ENCODE data around the gene ATRN. TPM values are rescaled to one million over a fixed set of nuclear protein-coding genes. Genes with fewer than 3 reads are reported as not detected.
"Not testable (repeated sequence)": the region's sequence is repeated elsewhere in the genome, so short reads cannot be mapped to it uniquely, and the experiment has no call there.

The ATRN gene
- total and polyA plus RNA-seq, 4 experiments from 2014 or later, result 4.0 to 12.5 (median 10.1) TPM

- DNase-seq; POLR2A ChIA-PET (ENCODE audit: partially characterized antibody); H3K9me3 ChIP-seq (ENCODE audit: control insufficient read depth in 1 of 2, low read length in 2 of 2); H3K9me3 Mint-ChIP-seq; H3K4me3 ChIP-seq (ENCODE audit: low read length in 2 of 2); CTCF ChIA-PET (ENCODE audit: partially characterized antibody); H3K27me3 ChIP-seq (ENCODE audit: insufficient read depth, low read length); H3K36me3 Mint-ChIP-seq; H3K27ac Mint-ChIP-seq; H3K36me3 ChIP-seq (ENCODE audit: insufficient read depth, low read length); intact Hi-C loops (cut with micrococcal nuclease); H3K4me3 Mint-ChIP-seq; H3K27ac ChIP-seq (ENCODE audit: low read depth, low read length); H3K27me3 Mint-ChIP-seq: not testable (repeated sequence)
- H3K4me1 Mint-ChIP-seq, result peaks cover 24 to 30% (median 28%) of the 10 kb centered on the region in 4 donors
- peaks cover 16% of the 10 kb centered on the region for H3K4me1 ChIP-seq (ENCODE audit: insufficient read depth, low read length)
Measured at GRCh38 chr20:3477003-3477860, 6.4 kb downstream of the ATRN start.

- Histone ChIP-seq H3K36me3 (ENCODE audit: insufficient read depth, low read length) (no peaks in the 10 kb centered on the region), H3K4me1 (ENCODE audit: insufficient read depth, low read length) (peaks cover 8% of the 10 kb centered on the region), H3K4me3 (ENCODE audit: low read length in 2 of 2) (no peak overlapping the region), H3K9me3 (ENCODE audit: control insufficient read depth in 1 of 2, low read length in 2 of 2) (no peaks in the 10 kb centered on the region), H3K27ac (ENCODE audit: low read depth, low read length) (no peak overlapping the region), H3K27me3 (ENCODE audit: insufficient read depth, low read length) (no peaks in the 10 kb centered on the region)
- intact Hi-C loops (cut with micrococcal nuclease), result no loop called here
- ChIA-PET CTCF (ENCODE audit: partially characterized antibody) (no interaction called here), POLR2A (ENCODE audit: partially characterized antibody) (no interaction called here)
- H3K4me3 Mint-ChIP-seq, result no peak overlapping the region
- H3K4me1 Mint-ChIP-seq, result peaks cover 16 to 25% (median 21%) of the 10 kb centered on the region in 4 donors
- no peaks in the 10 kb centered on the region for H3K36me3 Mint-ChIP-seq
- no peaks in the 10 kb centered on the region for H3K27me3 Mint-ChIP-seq
- DNase-seq, result no peak
- no peaks in the 10 kb centered on the region for H3K9me3 Mint-ChIP-seq
- H3K27ac Mint-ChIP-seq, result no peak overlapping the region
Measured at GRCh38 chr20:3477861-3478544, 7.2 kb downstream of the ATRN start.

GRCh38 chr20:3479025-3479424 is 8.2 kb downstream of the ATRN start:
- Histone ChIP-seq H3K27ac (ENCODE audit: low read depth, low read length) (no peak overlapping the region), H3K36me3 (ENCODE audit: insufficient read depth, low read length) (no peaks in the 10 kb centered on the region), H3K9me3 (ENCODE audit: control insufficient read depth in 1 of 2, low read length in 2 of 2) (no peaks in the 10 kb centered on the region), H3K4me1 (ENCODE audit: insufficient read depth, low read length) (no peaks in the 10 kb centered on the region), H3K27me3 (ENCODE audit: insufficient read depth, low read length) (no peaks in the 10 kb centered on the region), H3K4me3 (ENCODE audit: low read length in 2 of 2) (no peak overlapping the region)
- no peak for DNase-seq
- H3K9me3 Mint-ChIP-seq, result no peaks in the 10 kb centered on the region
- ChIA-PET CTCF (ENCODE audit: partially characterized antibody) (no interaction called here), POLR2A (ENCODE audit: partially characterized antibody) (no interaction called here)
- H3K4me3 Mint-ChIP-seq, result no peak overlapping the region
- intact Hi-C loops (cut with micrococcal nuclease), result no loop called here
- H3K36me3 Mint-ChIP-seq, result no peaks in the 10 kb centered on the region
- peak overlapping the region in 1 of 7 donors; percentile 53 for H3K27ac Mint-ChIP-seq
- H3K27me3 Mint-ChIP-seq, result no peaks in the 10 kb centered on the region
- H3K4me1 Mint-ChIP-seq, result peaks cover 6 to 15% (median 11%) of the 10 kb centered on the region in 4 donors

GRCh38 chr20:3479759-3480615 is 9.2 kb downstream of the ATRN start:
- CTCF ChIA-PET (ENCODE audit: partially characterized antibody), result no interaction called here
- H3K4me1 ChIP-seq (ENCODE audit: insufficient read depth, low read length), result no peaks in the 10 kb centered on the region
- H3K27ac ChIP-seq (ENCODE audit: low read depth, low read length), result no peak overlapping the region
- intact Hi-C loops (cut with micrococcal nuclease), result no loop called here
- DNase-seq, result no peak
- H3K36me3 Mint-ChIP-seq, result no peaks in the 10 kb centered on the region
- no peak overlapping the region for H3K4me3 Mint-ChIP-seq
- no peaks in the 10 kb centered on the region for H3K27me3 Mint-ChIP-seq
- POLR2A ChIA-PET (ENCODE audit: partially characterized antibody), result no interaction called here
- peaks cover 5 to 18% (median 11%) of the 10 kb centered on the region in 4 donors for H3K4me1 Mint-ChIP-seq
- peak overlapping the region in 1 of 7 donors; percentile 63 for H3K27ac Mint-ChIP-seq
- H3K36me3 ChIP-seq (ENCODE audit: insufficient read depth, low read length), result no peaks in the 10 kb centered on the region
- no peaks in the 10 kb centered on the region for H3K27me3 ChIP-seq (ENCODE audit: insufficient read depth, low read length)
- no peaks in the 10 kb centered on the region for H3K9me3 ChIP-seq (ENCODE audit: control insufficient read depth in 1 of 2, low read length in 2 of 2)
- peaks cover 0 to 2% (median 0%) of the 10 kb centered on the region in 8 donors for H3K9me3 Mint-ChIP-seq
- no peak overlapping the region for H3K4me3 ChIP-seq (ENCODE audit: low read length in 2 of 2)

- Mint-ChIP-seq H3K9me3 (peaks cover 0 to 18% (median 11%) of the 10 kb centered on the region in 8 donors), H3K36me3 (peaks cover 10 to 13% of the 10 kb centered on the region in 2 donors), H3K4me3 (no peak overlapping the region), H3K4me1 (peaks cover 5 to 22% (median 15%) of the 10 kb centered on the region in 4 donors), H3K27me3 (no peaks in the 10 kb centered on the region), H3K27ac (peak overlapping the region in 1 of 7 donors; percentile 31)
- H3K27me3 ChIP-seq (ENCODE audit: insufficient read depth, low read length), result no peaks in the 10 kb centered on the region
- H3K4me1 ChIP-seq (ENCODE audit: insufficient read depth, low read length), result no peaks in the 10 kb centered on the region
- intact Hi-C loops (cut with micrococcal nuclease), result no loop called here
- no peak for DNase-seq
- no peaks in the 10 kb centered on the region for H3K36me3 ChIP-seq (ENCODE audit: insufficient read depth, low read length)
- POLR2A ChIA-PET (ENCODE audit: partially characterized antibody), result no interaction called here
- no peaks in the 10 kb centered on the region for H3K9me3 ChIP-seq (ENCODE audit: control insufficient read depth in 1 of 2, low read length in 2 of 2)
- H3K4me3 ChIP-seq (ENCODE audit: low read length in 2 of 2), result no peak overlapping the region
- CTCF ChIA-PET (ENCODE audit: partially characterized antibody), result no interaction called here
- no peak overlapping the region for H3K27ac ChIP-seq (ENCODE audit: low read depth, low read length)
Measured at GRCh38 chr20:3483309-3483708, 12.5 kb downstream of the ATRN start.

- H3K27ac Mint-ChIP-seq, result peak overlapping the region in 2 of 7 donors; percentile 23 to 31
- Histone ChIP-seq H3K4me1 (ENCODE audit: insufficient read depth, low read length) (no peaks in the 10 kb centered on the region), H3K27me3 (ENCODE audit: insufficient read depth, low read length) (no peaks in the 10 kb centered on the region), H3K9me3 (ENCODE audit: control insufficient read depth in 1 of 2, low read length in 2 of 2) (no peaks in the 10 kb centered on the region), H3K27ac (ENCODE audit: low read depth, low read length) (no peak overlapping the region), H3K4me3 (ENCODE audit: low read length in 2 of 2) (no peak overlapping the region), H3K36me3 (ENCODE audit: insufficient read depth, low read length) (no peaks in the 10 kb centered on the region)
- H3K4me1 Mint-ChIP-seq, result peaks cover 5 to 22% (median 15%) of the 10 kb centered on the region in 4 donors
- no peak for DNase-seq
- H3K9me3 Mint-ChIP-seq, result peaks cover 0 to 18% (median 11%) of the 10 kb centered on the region in 8 donors
- H3K27me3 Mint-ChIP-seq, result no peaks in the 10 kb centered on the region
- intact Hi-C loops (cut with micrococcal nuclease), result no loop called here
- H3K4me3 Mint-ChIP-seq, result no peak overlapping the region
- peaks cover 11 to 16% of the 10 kb centered on the region in 2 donors for H3K36me3 Mint-ChIP-seq
- ChIA-PET POLR2A (ENCODE audit: partially characterized antibody) (no interaction called here), CTCF (ENCODE audit: partially characterized antibody) (no interaction called here)
Measured at GRCh38 chr20:3483784-3484183, 13.0 kb downstream of the ATRN start.

- Mint-ChIP-seq H3K4me3 (no peak overlapping the region), H3K9me3 (peaks cover 0 to 18% (median 11%) of the 10 kb centered on the region in 8 donors), H3K4me1 (peaks cover 5 to 15% (median 12%) of the 10 kb centered on the region in 4 donors), H3K36me3 (peaks cover 15 to 16% of the 10 kb centered on the region in 2 donors), H3K27me3 (no peaks in the 10 kb centered on the region), H3K27ac (no peak overlapping the region)
- ChIA-PET POLR2A (ENCODE audit: partially characterized antibody) (no interaction called here), CTCF (ENCODE audit: partially characterized antibody) (no interaction called here)
- no peak for DNase-seq
- no peaks in the 10 kb centered on the region for H3K9me3 ChIP-seq (ENCODE audit: control insufficient read depth in 1 of 2, low read length in 2 of 2)
- no peak overlapping the region for H3K27ac ChIP-seq (ENCODE audit: low read depth, low read length)
- H3K36me3 ChIP-seq (ENCODE audit: insufficient read depth, low read length), result no peaks in the 10 kb centered on the region
- H3K4me3 ChIP-seq (ENCODE audit: low read length in 2 of 2), result no peak overlapping the region
- intact Hi-C loops (cut with micrococcal nuclease), result no loop called here
- no peaks in the 10 kb centered on the region for H3K4me1 ChIP-seq (ENCODE audit: insufficient read depth, low read length)
- no peaks in the 10 kb centered on the region for H3K27me3 ChIP-seq (ENCODE audit: insufficient read depth, low read length)
Measured at GRCh38 chr20:3485913-3486312, 15.1 kb downstream of the ATRN start.

Data from CD4-positive, alpha-beta memory T cell (primary cell).